ENCODE measurements around the gene HNF1A. TPM values are rescaled to one million over a fixed set of nuclear protein-coding genes. Genes with fewer than 3 reads are reported as not detected.

Gene HNF1A
- polyA plus RNA-seq, 2 donors, result 0.06 TPM

DNA sequence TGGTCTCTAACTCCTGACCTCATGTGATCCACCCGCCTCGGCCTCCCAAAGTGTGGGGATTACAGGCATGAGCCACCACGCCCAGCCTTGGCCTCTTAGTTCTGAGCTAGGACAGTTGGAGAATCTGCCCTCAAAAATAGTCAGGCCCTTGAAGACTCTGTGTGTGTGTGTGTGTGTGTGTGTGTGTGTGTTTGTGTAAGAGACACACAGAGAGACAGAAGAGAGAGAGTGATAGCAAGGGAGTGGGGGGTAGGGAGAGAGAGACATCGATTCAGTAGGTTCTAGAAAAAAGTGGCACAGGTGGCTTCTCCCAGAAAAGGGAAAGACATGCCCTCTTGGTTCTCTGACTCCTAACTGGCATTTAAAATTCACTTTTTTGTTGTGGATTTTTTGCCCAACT is 5.4 kb downstream of the HNF1A start:
- H3K4me1 ChIP-seq (ENCODE audit: control insufficient read depth in 2 of 2, insufficient read depth in 2 of 2, low read length in 1 of 2), result no peaks in the 10 kb centered on the region
- no peaks in the 10 kb centered on the region for H3K9me3 ChIP-seq (ENCODE audit: control insufficient read depth in 2 of 2, insufficient read depth in 1 of 2, low read depth in 1 of 2, low read length in 1 of 2)
- 70 to 76% methylated on average over 4 of the region's 4 CpGs for WGBS, 2 donors
- no peaks in the 10 kb centered on the region for H3K27me3 ChIP-seq (ENCODE audit: control insufficient read depth in 1 of 2, insufficient read depth in 2 of 2, low read length in 2 of 2)
- H3K4me3 ChIP-seq (ENCODE audit: low read depth in 1 of 2, low read length in 2 of 2), result no peak overlapping the region
- H3K27ac ChIP-seq (ENCODE audit: low read depth in 2 of 2, low read length in 1 of 2), result no peak overlapping the region
- H3K36me3 ChIP-seq (ENCODE audit: control insufficient read depth in 2 of 2, insufficient read depth in 2 of 2, low read length in 1 of 2), result no peaks in the 10 kb centered on the region

DNA sequence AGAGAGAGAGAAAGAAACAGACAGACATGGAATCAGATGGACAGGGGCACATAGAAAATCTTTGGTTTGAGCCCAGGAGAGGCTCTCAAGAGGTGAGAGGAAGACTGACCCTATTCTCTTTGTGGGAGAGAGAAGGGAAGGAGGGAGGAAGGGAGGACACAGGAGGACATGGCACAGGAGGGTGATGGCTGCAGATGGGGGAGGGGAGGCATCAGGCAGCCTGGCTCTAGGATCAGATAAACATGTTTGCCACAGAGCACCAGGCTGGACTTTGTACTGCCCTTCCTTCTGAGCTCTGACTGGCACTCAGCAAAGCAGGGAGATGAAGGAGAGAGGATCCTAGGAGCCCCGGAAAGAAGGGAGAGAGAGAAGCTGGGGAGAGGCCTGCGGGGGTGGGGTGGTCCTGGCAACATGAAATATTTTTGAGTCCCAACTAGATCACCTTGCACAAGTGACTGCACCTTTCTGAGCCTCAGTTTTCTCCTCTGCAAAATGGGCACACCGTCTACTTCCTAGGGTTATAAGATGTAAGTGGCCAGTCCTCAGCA is 6.1 kb downstream of the HNF1A start:
- Histone ChIP-seq H3K36me3 (ENCODE audit: control insufficient read depth in 2 of 2, insufficient read depth in 2 of 2, low read length in 1 of 2) (no peaks in the 10 kb centered on the region), H3K4me3 (ENCODE audit: low read depth in 1 of 2, low read length in 2 of 2) (no peak overlapping the region), H3K4me1 (ENCODE audit: control insufficient read depth in 2 of 2, insufficient read depth in 2 of 2, low read length in 1 of 2) (no peaks in the 10 kb centered on the region), H3K27ac (ENCODE audit: low read depth in 2 of 2, low read length in 1 of 2) (no peak overlapping the region), H3K27me3 (ENCODE audit: control insufficient read depth in 1 of 2, insufficient read depth in 2 of 2, low read length in 2 of 2) (no peaks in the 10 kb centered on the region), H3K9me3 (ENCODE audit: control insufficient read depth in 2 of 2, insufficient read depth in 1 of 2, low read depth in 1 of 2, low read length in 1 of 2) (no peaks in the 10 kb centered on the region)
- whole genome bisulfite sequencing, 2 donors, result 79 to 83% methylated on average over 3 of the region's 3 CpGs

DNA sequence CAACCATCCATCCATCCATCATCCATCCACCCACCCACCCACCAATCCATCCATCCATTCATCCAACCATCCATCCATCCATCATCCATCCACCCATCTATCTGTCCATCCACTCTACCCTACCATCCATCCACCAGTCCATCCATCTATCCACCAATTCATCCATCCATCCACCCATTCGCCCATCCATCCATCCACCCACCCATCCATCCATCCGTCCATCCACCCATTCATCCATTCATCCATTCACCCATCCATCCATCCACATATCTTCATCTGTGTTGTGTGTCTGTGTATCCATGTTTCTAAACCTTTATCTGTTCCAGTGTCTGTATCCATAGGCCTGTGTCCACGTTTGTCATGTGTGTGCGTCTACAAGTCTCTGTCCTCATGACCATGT is 9.9 kb downstream of the HNF1A start:
- Histone ChIP-seq H3K36me3 (ENCODE audit: control insufficient read depth in 2 of 2, insufficient read depth in 2 of 2, low read length in 1 of 2) (no peaks in the 10 kb centered on the region), H3K27ac (ENCODE audit: low read depth in 2 of 2, low read length in 1 of 2) (no peak overlapping the region), H3K4me1 (ENCODE audit: control insufficient read depth in 2 of 2, insufficient read depth in 2 of 2, low read length in 1 of 2) (no peaks in the 10 kb centered on the region), H3K4me3 (ENCODE audit: low read depth in 1 of 2, low read length in 2 of 2) (no peak overlapping the region), H3K27me3 (ENCODE audit: control insufficient read depth in 1 of 2, insufficient read depth in 2 of 2, low read length in 2 of 2) (no peaks in the 10 kb centered on the region), H3K9me3 (ENCODE audit: control insufficient read depth in 2 of 2, insufficient read depth in 1 of 2, low read depth in 1 of 2, low read length in 1 of 2) (no peaks in the 10 kb centered on the region)
- 88 to 92% methylated on average over 4 of the region's 4 CpGs for WGBS, 2 donors

DNA sequence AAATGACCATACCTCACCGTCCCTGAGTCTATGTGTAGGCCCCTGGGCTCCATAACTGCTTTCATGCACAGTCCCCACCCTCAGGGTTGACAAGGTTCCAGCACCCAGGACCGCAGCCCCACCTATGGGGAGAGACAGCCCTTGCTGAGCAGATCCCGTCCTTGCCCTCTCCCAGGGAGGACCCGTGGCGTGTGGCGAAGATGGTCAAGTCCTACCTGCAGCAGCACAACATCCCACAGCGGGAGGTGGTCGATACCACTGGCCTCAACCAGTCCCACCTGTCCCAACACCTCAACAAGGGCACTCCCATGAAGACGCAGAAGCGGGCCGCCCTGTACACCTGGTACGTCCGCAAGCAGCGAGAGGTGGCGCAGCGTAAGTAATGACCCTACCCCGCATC is 10.3 kb downstream of the HNF1A start:
- H3K36me3 ChIP-seq (ENCODE audit: control insufficient read depth in 2 of 2, insufficient read depth in 2 of 2, low read length in 1 of 2), result no peaks in the 10 kb centered on the region
- H3K4me1 ChIP-seq (ENCODE audit: control insufficient read depth in 2 of 2, insufficient read depth in 2 of 2, low read length in 1 of 2), result no peaks in the 10 kb centered on the region
- 91 to 93% methylated on average over 17 of the region's 17 CpGs for WGBS, 2 donors
- H3K4me3 ChIP-seq (ENCODE audit: low read depth in 1 of 2, low read length in 2 of 2), result no peak overlapping the region
- H3K9me3 ChIP-seq (ENCODE audit: control insufficient read depth in 2 of 2, insufficient read depth in 1 of 2, low read depth in 1 of 2, low read length in 1 of 2), result no peaks in the 10 kb centered on the region
- H3K27ac ChIP-seq (ENCODE audit: low read depth in 2 of 2, low read length in 1 of 2), result no peak overlapping the region
- H3K27me3 ChIP-seq (ENCODE audit: control insufficient read depth in 1 of 2, insufficient read depth in 2 of 2, low read length in 2 of 2), result no peaks in the 10 kb centered on the region

DNA sequence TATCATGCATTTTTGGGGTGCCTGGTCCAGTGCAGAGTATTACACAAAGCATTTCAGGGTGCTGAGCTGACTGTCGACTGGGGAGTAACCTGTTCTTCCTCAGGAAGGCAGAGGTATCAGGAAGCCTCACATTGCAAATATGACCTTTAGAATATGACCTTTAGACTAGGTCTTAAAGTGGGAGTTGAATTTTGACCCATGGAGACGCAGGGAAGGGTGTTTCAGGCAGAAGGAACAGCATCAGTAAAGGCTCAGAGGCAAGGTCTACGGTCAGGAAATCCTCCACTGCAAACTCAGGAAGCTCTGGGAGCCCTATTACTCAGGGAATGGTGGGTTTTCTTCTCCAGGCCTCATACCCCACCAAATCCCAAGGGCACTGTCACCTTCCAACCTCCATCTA is 11.3 kb downstream of the HNF1A start:
- 86 to 88% methylated on average over 3 of the region's 3 CpGs for WGBS, 2 donors
- Histone ChIP-seq H3K4me1 (ENCODE audit: control insufficient read depth in 2 of 2, insufficient read depth in 2 of 2, low read length in 1 of 2) (no peaks in the 10 kb centered on the region), H3K36me3 (ENCODE audit: control insufficient read depth in 2 of 2, insufficient read depth in 2 of 2, low read length in 1 of 2) (no peaks in the 10 kb centered on the region), H3K9me3 (ENCODE audit: control insufficient read depth in 2 of 2, insufficient read depth in 1 of 2, low read depth in 1 of 2, low read length in 1 of 2) (no peaks in the 10 kb centered on the region), H3K4me3 (ENCODE audit: low read depth in 1 of 2, low read length in 2 of 2) (no peak overlapping the region), H3K27ac (ENCODE audit: low read depth in 2 of 2, low read length in 1 of 2) (no peak overlapping the region), H3K27me3 (ENCODE audit: control insufficient read depth in 1 of 2, insufficient read depth in 2 of 2, low read length in 2 of 2) (no peaks in the 10 kb centered on the region)

DNA sequence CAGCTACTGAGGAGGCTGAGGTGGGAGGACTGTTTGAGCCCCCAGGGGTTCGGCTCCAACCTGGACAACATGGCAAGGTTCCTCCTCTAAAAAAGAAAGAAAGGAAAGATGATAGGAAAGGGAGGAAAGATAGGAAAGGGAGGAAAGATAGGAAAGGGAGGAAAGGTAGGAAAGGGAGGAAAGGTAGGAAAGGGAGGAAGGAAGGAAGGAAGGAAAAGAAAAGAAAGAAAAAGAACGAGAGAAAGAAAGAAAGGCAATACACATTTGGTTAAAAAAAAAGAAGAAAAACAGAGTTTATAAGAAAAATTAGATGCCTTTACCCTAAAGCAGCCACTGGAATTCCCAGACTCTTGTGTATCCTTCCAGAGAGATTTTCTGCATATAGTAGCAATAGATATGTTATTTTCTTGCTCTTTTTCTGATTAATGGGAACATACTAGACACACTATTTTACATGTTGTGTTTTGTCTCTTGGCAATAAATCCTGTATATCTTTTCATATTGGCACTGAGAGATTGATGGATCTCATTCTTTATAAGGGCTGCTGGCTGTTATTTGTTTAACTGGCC is 12.2 kb downstream of the HNF1A start:
- WGBS, 2 donors, result 75 to 84% methylated on average over 2 of the region's 2 CpGs
- Histone ChIP-seq H3K27me3 (ENCODE audit: control insufficient read depth in 1 of 2, insufficient read depth in 2 of 2, low read length in 2 of 2) (no peaks in the 10 kb centered on the region), H3K4me3 (ENCODE audit: low read depth in 1 of 2, low read length in 2 of 2) (no peak overlapping the region), H3K4me1 (ENCODE audit: control insufficient read depth in 2 of 2, insufficient read depth in 2 of 2, low read length in 1 of 2) (no peaks in the 10 kb centered on the region), H3K36me3 (ENCODE audit: control insufficient read depth in 2 of 2, insufficient read depth in 2 of 2, low read length in 1 of 2) (no peaks in the 10 kb centered on the region), H3K9me3 (ENCODE audit: control insufficient read depth in 2 of 2, insufficient read depth in 1 of 2, low read depth in 1 of 2, low read length in 1 of 2) (no peaks in the 10 kb centered on the region), H3K27ac (ENCODE audit: low read depth in 2 of 2, low read length in 1 of 2) (no peak overlapping the region)

DNA sequence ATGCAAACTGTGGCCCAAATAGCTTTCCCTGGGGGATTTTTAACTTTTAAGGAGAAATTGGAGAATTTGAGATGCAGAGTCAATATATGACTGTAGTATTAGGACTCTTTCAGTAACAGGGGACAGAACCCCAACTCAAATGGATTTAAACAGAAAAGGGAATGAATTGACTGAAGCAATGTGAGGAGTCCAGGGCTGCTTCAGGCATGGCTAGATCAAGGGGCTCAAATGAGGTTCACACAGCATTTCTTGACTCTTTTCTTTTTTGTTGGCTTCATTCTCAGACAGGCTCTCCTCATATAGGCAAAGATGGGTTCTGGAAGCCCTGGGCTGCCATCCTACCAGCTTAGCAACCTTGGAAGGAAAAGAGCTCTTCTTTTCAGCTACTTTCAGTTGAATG is 13.6 kb downstream of the HNF1A start:
- Histone ChIP-seq H3K27ac (ENCODE audit: low read depth in 2 of 2, low read length in 1 of 2) (no peak overlapping the region), H3K4me1 (ENCODE audit: control insufficient read depth in 2 of 2, insufficient read depth in 2 of 2, low read length in 1 of 2) (no peaks in the 10 kb centered on the region), H3K27me3 (ENCODE audit: control insufficient read depth in 1 of 2, insufficient read depth in 2 of 2, low read length in 2 of 2) (no peaks in the 10 kb centered on the region), H3K36me3 (ENCODE audit: control insufficient read depth in 2 of 2, insufficient read depth in 2 of 2, low read length in 1 of 2) (no peaks in the 10 kb centered on the region), H3K4me3 (ENCODE audit: low read depth in 1 of 2, low read length in 2 of 2) (no peak overlapping the region), H3K9me3 (ENCODE audit: control insufficient read depth in 2 of 2, insufficient read depth in 1 of 2, low read depth in 1 of 2, low read length in 1 of 2) (no peaks in the 10 kb centered on the region)

DNA sequence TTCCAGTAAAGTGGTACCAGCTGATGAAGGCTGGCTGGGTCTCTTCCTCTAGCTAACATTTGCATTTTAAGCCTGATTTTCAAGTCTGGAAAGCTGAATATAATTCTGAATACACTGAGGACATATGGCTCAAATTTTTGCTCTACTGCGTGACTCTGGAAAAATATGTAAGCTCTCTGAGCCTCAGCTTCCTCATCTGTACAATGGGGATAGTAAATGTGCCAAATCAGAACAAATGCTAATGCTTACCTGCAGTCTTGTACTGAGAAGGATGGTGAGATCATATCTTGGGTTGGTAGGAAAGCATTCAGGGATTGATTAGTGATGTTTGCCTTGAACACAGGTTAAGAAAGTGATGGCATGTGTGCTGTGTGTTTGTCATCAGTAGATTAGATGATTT is 14.6 kb downstream of the HNF1A start:
- 90 to 97% methylated on average over 1 of the region's 1 CpG for WGBS, 2 donors
- Histone ChIP-seq H3K27ac (ENCODE audit: low read depth in 2 of 2, low read length in 1 of 2) (no peak overlapping the region), H3K4me3 (ENCODE audit: low read depth in 1 of 2, low read length in 2 of 2) (no peak overlapping the region), H3K36me3 (ENCODE audit: control insufficient read depth in 2 of 2, insufficient read depth in 2 of 2, low read length in 1 of 2) (no peaks in the 10 kb centered on the region), H3K9me3 (ENCODE audit: control insufficient read depth in 2 of 2, insufficient read depth in 1 of 2, low read depth in 1 of 2, low read length in 1 of 2) (no peaks in the 10 kb centered on the region), H3K4me1 (ENCODE audit: control insufficient read depth in 2 of 2, insufficient read depth in 2 of 2, low read length in 1 of 2) (no peaks in the 10 kb centered on the region), H3K27me3 (ENCODE audit: control insufficient read depth in 1 of 2, insufficient read depth in 2 of 2, low read length in 2 of 2) (no peaks in the 10 kb centered on the region)

DNA sequence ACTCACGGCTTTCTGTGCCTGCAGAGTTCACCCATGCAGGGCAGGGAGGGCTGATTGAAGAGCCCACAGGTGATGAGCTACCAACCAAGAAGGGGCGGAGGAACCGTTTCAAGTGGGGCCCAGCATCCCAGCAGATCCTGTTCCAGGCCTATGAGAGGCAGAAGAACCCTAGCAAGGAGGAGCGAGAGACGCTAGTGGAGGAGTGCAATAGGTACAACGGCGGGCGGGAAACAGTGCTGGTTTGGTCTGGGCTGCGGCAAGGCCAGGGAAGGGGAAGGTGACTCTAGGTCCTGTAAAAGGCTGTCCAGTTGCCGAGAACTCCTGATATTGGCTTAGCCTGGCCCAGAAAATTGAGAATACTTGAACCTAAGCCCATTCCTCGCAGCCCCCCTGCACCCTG is 15.2 kb downstream of the HNF1A start:
- no peaks in the 10 kb centered on the region for H3K27me3 ChIP-seq (ENCODE audit: control insufficient read depth in 1 of 2, insufficient read depth in 2 of 2, low read length in 2 of 2)
- no peaks in the 10 kb centered on the region for H3K36me3 ChIP-seq (ENCODE audit: control insufficient read depth in 2 of 2, insufficient read depth in 2 of 2, low read length in 1 of 2)
- no peak overlapping the region for H3K4me3 ChIP-seq (ENCODE audit: low read depth in 1 of 2, low read length in 2 of 2)
- no peaks in the 10 kb centered on the region for H3K9me3 ChIP-seq (ENCODE audit: control insufficient read depth in 2 of 2, insufficient read depth in 1 of 2, low read depth in 1 of 2, low read length in 1 of 2)
- H3K27ac ChIP-seq (ENCODE audit: low read depth in 2 of 2, low read length in 1 of 2), result no peak overlapping the region
- no peaks in the 10 kb centered on the region for H3K4me1 ChIP-seq (ENCODE audit: control insufficient read depth in 2 of 2, insufficient read depth in 2 of 2, low read length in 1 of 2)
- 82 to 89% methylated on average over 10 to 11 of the region's 11 CpGs for WGBS, 2 donors

DNA sequence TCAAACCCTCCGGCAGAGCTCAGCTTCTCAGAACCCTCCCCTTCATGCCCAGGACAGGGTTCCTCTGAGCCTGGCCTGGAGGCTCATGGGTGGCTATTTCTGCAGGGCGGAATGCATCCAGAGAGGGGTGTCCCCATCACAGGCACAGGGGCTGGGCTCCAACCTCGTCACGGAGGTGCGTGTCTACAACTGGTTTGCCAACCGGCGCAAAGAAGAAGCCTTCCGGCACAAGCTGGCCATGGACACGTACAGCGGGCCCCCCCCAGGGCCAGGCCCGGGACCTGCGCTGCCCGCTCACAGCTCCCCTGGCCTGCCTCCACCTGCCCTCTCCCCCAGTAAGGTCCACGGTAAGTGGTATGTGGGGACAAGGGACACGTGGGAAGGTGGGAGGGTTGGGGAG is 15.7 kb downstream of the HNF1A start:
- 89 to 92% methylated on average over 15 of the region's 15 CpGs for WGBS, 2 donors
- Histone ChIP-seq H3K4me1 (ENCODE audit: control insufficient read depth in 2 of 2, insufficient read depth in 2 of 2, low read length in 1 of 2) (no peaks in the 10 kb centered on the region), H3K9me3 (ENCODE audit: control insufficient read depth in 2 of 2, insufficient read depth in 1 of 2, low read depth in 1 of 2, low read length in 1 of 2) (no peaks in the 10 kb centered on the region), H3K27me3 (ENCODE audit: control insufficient read depth in 1 of 2, insufficient read depth in 2 of 2, low read length in 2 of 2) (no peaks in the 10 kb centered on the region), H3K4me3 (ENCODE audit: low read depth in 1 of 2, low read length in 2 of 2) (no peak overlapping the region), H3K27ac (ENCODE audit: low read depth in 2 of 2, low read length in 1 of 2) (no peak overlapping the region), H3K36me3 (ENCODE audit: control insufficient read depth in 2 of 2, insufficient read depth in 2 of 2, low read length in 1 of 2) (no peaks in the 10 kb centered on the region)
